K562 (cell line): ENCODE results near the gene LRRC74B. TPM values are rescaled to one million over a fixed set of nuclear protein-coding genes. Genes with fewer than 3 reads are reported as not detected.

ENCODE experiments used
- ATAC-seq: fragments of 200-7000 bp; cut with Tn5 transposase; 3 replicates; pipeline ENCODE4 v1.9.1; 2020; ENCODE audit warnings: moderate library complexity
- BruUV-seq: library from RNA; stranded (reverse); fragments of 400-500 nt; replicated peaks from 2 replicates; lab custom pipeline; 2021; lab: Mats Ljungman, UMichigan
- CTCF ChIA-PET: fragments of 300-600 bp; formaldehyde crosslinking; extraction: SDS; loops from one replicate; lab custom pipeline; 2021; ENCODE audit warnings: low intra/inter-chr PET ratio; lab: Yijun Ruan, JAX
- POLR2A ChIA-PET: fragments of 300-600, 350-650 bp; sonication (Branson Sonifier 250); formaldehyde crosslinking; extraction: SDS; loops from one replicate; lab custom pipeline; 2021; ENCODE audit warnings: antibody characterized with exemption, inconsistent platforms; lab: Yijun Ruan, JAX
- DNase-seq, 4 experiments: peaks; one replicate each; pipeline versions ENCODE4 v3.0.0 to v3.0.0-alpha.2; 2011 to 2018; ENCODE audit warnings: low spot score in 3 of 4, mixed read lengths in 3 of 4; ENCODE audit errors: extremely low read depth in 1 of 4
- FAIRE-seq: peaks from 2 replicates; lab custom pipeline; 2011; peaks lifted over from hg19 to GRCh38; lab: Jason Lieb, UNC
- H2AFZ ChIP-seq: 2 replicates; pipeline ENCODE4 v1.6.0; 2011; ENCODE audit warnings: low read depth, low read length, control low read depth, inconsistent platforms
- H3K27ac ChIP-seq: fragments of 200-600 bp; 3 replicates; pipeline ENCODE4 v1.8.0; 2011; ENCODE audit warnings: low read depth, mild to moderate bottlenecking, control low read depth, inconsistent platforms, low read length, moderate library complexity, mixed read lengths; ENCODE audit errors: extremely low read depth
- H3K27me3 ChIP-seq, 2 experiments: fragments of 300-600 bp in 1 of 2; 2 replicates in 1 of 2; 3 replicates in 1 of 2; pipeline versions ENCODE4 v1.6.0 to v1.8.0; 2011; ENCODE audit warnings: inconsistent platforms in 2 of 2, low read length in 2 of 2, mild to moderate bottlenecking in 1 of 2, mixed read lengths in 1 of 2, moderate library complexity in 1 of 2; ENCODE audit not compliant: control insufficient read depth in 2 of 2, insufficient read depth in 2 of 2
- H3K36me3 ChIP-seq: fragments of 300-600 bp; 3 replicates; pipeline ENCODE4 v1.8.0; 2011; ENCODE audit warnings: mild to moderate bottlenecking, low read length, inconsistent platforms; ENCODE audit not compliant: control insufficient read depth, insufficient read depth
- H3K4me1 ChIP-seq, 2 experiments: fragments of 200-600 bp in 1 of 2; replicated peaks in 1 of 2; 2 replicates in 1 of 2; 3 replicates in 1 of 2; pipeline versions ENCODE4 v1.5.1 to v1.8.0; 2011; ENCODE audit warnings: inconsistent platforms in 2 of 2, low read length in 2 of 2, mild to moderate bottlenecking in 1 of 2, mixed read lengths in 1 of 2, moderate library complexity in 1 of 2; ENCODE audit not compliant: control insufficient read depth in 2 of 2, insufficient read depth in 2 of 2
- H3K4me2 ChIP-seq: 2 replicates; pipeline ENCODE4 v1.6.1; 2011; ENCODE audit warnings: low read length, control low read depth, inconsistent platforms, mixed read lengths; ENCODE audit not compliant: insufficient read depth
- H3K4me3 ChIP-seq: fragments of 200-600 bp; sonication (generic), shearing (Covaris generic); 2 replicates; pipeline ENCODE4 v1.5.1; 2016; ENCODE audit warnings: control low read depth, inconsistent platforms
- H3K79me2 ChIP-seq: fragments of 200-600 bp; 3 replicates; pipeline ENCODE4 v1.8.0; 2011; ENCODE audit warnings: low read length, inconsistent platforms; ENCODE audit not compliant: control insufficient read depth, insufficient read depth
- H3K9ac ChIP-seq, 2 experiments: 2 replicates each; pipeline versions ENCODE4 v1.6.0 to v1.6.1; 2011; ENCODE audit warnings: low read depth in 2 of 2, low read length in 2 of 2, control low read depth in 1 of 2, inconsistent platforms in 1 of 2, mild to moderate bottlenecking in 1 of 2, mixed read lengths in 1 of 2; ENCODE audit not compliant: insufficient read depth in 1 of 2
- H3K9me1 ChIP-seq: one replicate; pipeline ENCODE4 v1.6.0; 2011; ENCODE audit warnings: inconsistent platforms, mild to moderate bottlenecking, low read length, moderate library complexity; ENCODE audit not compliant: control insufficient read depth, insufficient read depth
- H3K9me3 ChIP-seq: replicated peaks from 2 replicates; pipeline ENCODE4 v1.5.1; 2011; ENCODE audit warnings: low read depth, low read length, inconsistent platforms; ENCODE audit not compliant: control insufficient read depth, insufficient read depth
- H4K20me1 ChIP-seq: replicated peaks from 2 replicates; pipeline ENCODE4 v1.6.1; 2011; ENCODE audit warnings: low read length, inconsistent platforms, mixed read lengths; ENCODE audit not compliant: control insufficient read depth, insufficient read depth
- ELF1 ChIP-seq: fragments of 200-800 bp; sonication (Bioruptor generic); IDR thresholded peaks from 2 replicates; pipeline ENCODE4 v1.6.1; 2016; ENCODE audit warnings: missing genetic modification characterization, missing compliant biosample characterization
- ETS1 ChIP-seq: conservative IDR thresholded peaks from 2 replicates; pipeline ENCODE4 v1.6.1; 2011; ENCODE audit warnings: low read depth, mild to moderate bottlenecking, low read length; ENCODE audit not compliant: control insufficient read depth
- FOXA3 ChIP-seq, 2 experiments: fragments of 450-650 bp in 1 of 2; sonication (generic) in 1 of 2; formaldehyde crosslinking; IDR thresholded peaks in 1 of 2; conservative IDR thresholded peaks in 1 of 2; 2 replicates each; pipeline versions ENCODE4 v1.4.0 to v1.8.0; 2020 to 2022; ENCODE audit warnings: mild to moderate bottlenecking in 2 of 2, missing genetic modification reagents in 1 of 2
- FOXP1 ChIP-seq: sonication (generic); formaldehyde crosslinking; IDR thresholded peaks from 2 replicates; pipeline ENCODE4 v1.8.0; 2022; ENCODE audit warnings: mild to moderate bottlenecking, missing genetic modification reagents
- ILK ChIP-seq: fragments of 450-650 bp; IDR thresholded peaks from 2 replicates; pipeline ENCODE4 v1.6.1; 2016; ENCODE audit warnings: missing genetic modification characterization, low read depth, mild to moderate bottlenecking, missing compliant biosample characterization, moderate library complexity, borderline replicate concordance
- NCOA2 ChIP-seq, 2 experiments: fragments of 450-650 bp; IDR thresholded peaks; 2 replicates each; pipeline ENCODE4 v1.6.1; 2018; ENCODE audit warnings: mild to moderate bottlenecking in 2 of 2, moderate library complexity in 1 of 2; ENCODE audit not compliant: partially characterized antibody in 2 of 2
- PKNOX1 ChIP-seq: fragments of 450-650 bp; IDR thresholded peaks from 2 replicates; pipeline ENCODE4 v1.6.1; 2016
- RFX7 ChIP-seq: fragments of 250-450 bp; sonication (Bioruptor Pico); IDR thresholded peaks from 2 replicates; pipeline ENCODE4 v1.5.1; 2021; ENCODE audit warnings: mild to moderate bottlenecking
- SIN3A ChIP-seq, 2 experiments: fragments of 150-350 bp in 1 of 2; IDR thresholded peaks; 2 replicates each; pipeline ENCODE4 v1.6.1; 2011 to 2016; ENCODE audit warnings: borderline replicate concordance in 2 of 2, low read depth in 2 of 2, low read length in 2 of 2, mild to moderate bottlenecking in 2 of 2, moderate library complexity in 2 of 2; ENCODE audit not compliant: control insufficient read depth in 1 of 2
- SPI1 ChIP-seq: IDR thresholded peaks from 2 replicates; pipeline ENCODE4 v1.6.1; 2011; ENCODE audit warnings: low read depth, low read length, control low read depth, borderline replicate concordance
- ZFP36 ChIP-seq: fragments of 150-350 bp; IDR thresholded peaks from 2 replicates; pipeline ENCODE4 v1.6.1; 2018; ENCODE audit warnings: low read length, low read depth; ENCODE audit not compliant: partially characterized antibody
- ZNF274 ChIP-seq: IDR thresholded peaks from 2 replicates; pipeline ENCODE4 v1.6.1; 2011; ENCODE audit warnings: low read depth, mild to moderate bottlenecking, low read length, moderate library complexity, borderline replicate concordance
- ZNF77 ChIP-seq: fragments of 250-450 bp; sonication (Bioruptor Pico); IDR thresholded peaks from 2 replicates; pipeline ENCODE4 v1.5.0; 2020
- WGBS: fragments of 100-300 bp; shearing (Covaris generic); methylation state at CpG from one replicate; pipeline ENCODE4 v1.1.6; 2016; ENCODE audit warnings: low coverage, mixed read lengths; ENCODE audit not compliant: insufficient coverage; ENCODE audit errors: missing lambda C conversion rate; 5-methylcytosine and 5-hydroxymethylcytosine counted together
- in situ Hi-C: fragments of 300-500 bp; cut with MboI; formaldehyde crosslinking; loops from 4 replicates; pipeline ENCODE4 v1.15.0; 2018; ENCODE audit warnings: inconsistent platforms, mixed read lengths
- intact Hi-C: fragments of 100-400 bp; cut with micrococcal nuclease; formaldehyde crosslinking; loops from 2 replicates; pipeline ENCODE4 v1.14.2; 2022
- polyA plus RNA-seq, 8 experiments: library from polyadenylated mRNA; depleted of rRNA in 4 of 8; stranded (reverse) in 5 of 8; unstranded in 3 of 8; fragments of >200 nt; fragmentation: Nextera tagmentation in 2 of 8; fragmentation: Illumina TruSeq in 1 of 8; extraction: Ambion mirVana in 2 of 8; extraction: Trizol in 1 of 8; gene quantifications; 2 replicates each; pipeline versions ENCODE4 v1.2.1 to v1.2.3, GENCODE V29; 2011 to 2014; ENCODE audit warnings: inconsistent platforms in 1 of 8, missing spikeins in 1 of 8
- total RNA-seq, 7 experiments: library from RNA; depleted of rRNA in 6 of 7; stranded (reverse); fragments of >200 nt in 6 of 7; fragmentation: Illumina TruSeq in 2 of 7; extraction: Trizol in 2 of 7; gene quantifications; 2 replicates each; pipeline versions ENCODE4 v1.2.1 to v1.2.3, GENCODE V29; 2011 to 2021; ENCODE audit warnings: low replicate concordance in 1 of 7

Gene LRRC74B
- total and polyA plus RNA-seq, 9 of the 15 experiments (the other 6 are each of a cell fraction or from before 2014, with no cell fraction given): not detected

GRCh38 chr22:21010426-21011113 is 35.2 kb upstream of the LRRC74B start:
- no peak overlapping the region for H3K27ac ChIP-seq
- no peak for ATAC-seq
- no peak overlapping the region for H3K4me3 ChIP-seq
- peaks cover 20 to 34% of the 10 kb centered on the region in 2 experiments for H3K4me1 ChIP-seq
- no peaks in the 10 kb centered on the region for H3K9me3 ChIP-seq
- peaks cover 13% of the 10 kb centered on the region; the same call in 2 of the 3 replicates for H3K79me2 ChIP-seq
- no peak overlapping the region for H3K4me2 ChIP-seq
- CTCF ChIA-PET: no interaction called here
- FAIRE-seq: no peak
- peaks cover 12% of the 10 kb centered on the region for H4K20me1 ChIP-seq
- H2AFZ ChIP-seq: no peak overlapping the region
- POLR2A ChIA-PET: interaction anchor here (0.7 to 13.9 kb wide), 6 partner anchors 10 to 255 kb away, joined by 3 to 333 read pairs (median 4); partner anchors contain the start of gene THAP7
- DNase-seq: no peak
- in situ Hi-C loops: no loop called here
- H3K9ac ChIP-seq: peak overlapping the region in 1 of 2 experiments; percentile 2; a peak in 2 of 4 replicates
- H3K27me3 ChIP-seq: no peaks in the 10 kb centered on the region
- intact Hi-C loops: loop anchor here (5.0 kb wide), 1 partner anchor 37 kb away; the partner anchor contains the start of gene LRRC74B
- TF ChIP-seq PKNOX1: no peak
- TF ChIP-seq FOXP1 (CRISPR knock-in tag): no peak
- TF ChIP-seq ETS1: no peak
- TF ChIP-seq SIN3A (IDR thresholded peaks at IDR 0.05; ENCODE audit: borderline replicate concordance in 2 of 2, control insufficient read depth in 1 of 2, low read depth in 2 of 2, low read length in 2 of 2): 0 out of 4 replicates have a peak, but pooled peaks of 1 of the 2 experiments have one; percentile 17
- TF ChIP-seq RFX7 (CRISPR knock-in tag): no peak
- TF ChIP-seq SPI1: no peak
- TF ChIP-seq FOXA3 (CRISPR knock-in tag; conservative IDR thresholded peaks at IDR 0.05 in 1 of 2, IDR thresholded peaks at IDR 0.05 in 1 of 2): no peak
- TF ChIP-seq NCOA2 (IDR thresholded peaks at IDR 0.05; ENCODE audit: partially characterized antibody in 2 of 2): no peak
- no peak for TF ChIP-seq ELF1 (tag)
- TF ChIP-seq ZNF77 (CRISPR knock-in tag): no peak
- TF ChIP-seq ZFP36: peak; percentile 70
- no peak for TF ChIP-seq ZNF274
- TF ChIP-seq ILK (tag): no peak
- no TSS peak for BruUV-seq
- peaks cover 7% of the 10 kb centered on the region for H3K9me1 ChIP-seq
- WGBS: 48% methylated on average over 3 of the region's 3 CpGs
- H3K36me3 ChIP-seq: peaks cover 10% of the 10 kb centered on the region; the same call in 1 of the 3 replicates
